A549 (cell line): ENCODE measurements around the gene PPP3CA. TPM values are rescaled to one million over a fixed set of nuclear protein-coding genes. Genes with fewer than 3 reads are reported as not detected.

Experiments used
- ATAC-seq, 2 experiments: fragments of 200-7000 bp in 1 of 2; fragments of >200 bp in 1 of 2; cut with Nextera tagmentation in 1 of 2; cut with Tn5 transposase in 1 of 2; 3 replicates each; pipeline versions ENCODE4 v1.8.0 to v1.9.1; 2018 to 2020; ENCODE audit warnings: mild to moderate bottlenecking in 1 of 2, moderate library complexity in 1 of 2
- CTCF ChIA-PET: fragments of 300-600 bp; sonication (Branson Sonifier 250); formaldehyde crosslinking; extraction: SDS; loops from one replicate; lab custom pipeline; 2021; ENCODE audit warnings: antibody characterized with exemption, inconsistent platforms; lab: Yijun Ruan, JAX
- POLR2A ChIA-PET: fragments of 350-600 bp; formaldehyde crosslinking; extraction: SDS; loops from one replicate; lab custom pipeline; 2021; ENCODE audit warnings: antibody characterized with exemption, inconsistent platforms; lab: Yijun Ruan, JAX
- DNase-seq, 2 experiments: peaks; one replicate each; pipeline versions ENCODE4 v3.0.0 to v3.0.0-alpha.2; 2011 to 2016; ENCODE audit warnings: low read depth in 1 of 2, low spot score in 1 of 2
- FAIRE-seq: peaks from 2 replicates; lab custom pipeline; 2011; peaks lifted over from hg19 to GRCh38; lab: Jason Lieb, UNC
- H3K27ac ChIP-seq, 2 experiments: fragments of >200 bp; sonication (Bioruptor Twin); formaldehyde crosslinking; 3 replicates each; pipeline ENCODE4 v1.5.1; 2016 to 2017
- H3K4me1 ChIP-seq: fragments of >200 bp; sonication (Bioruptor Twin); formaldehyde crosslinking; 3 replicates; pipeline ENCODE4 v1.6.1; 2016
- H3K4me2 ChIP-seq: fragments of >200 bp; sonication (Bioruptor Twin); formaldehyde crosslinking; 3 replicates; pipeline ENCODE4 v1.6.1; 2016
- H3K4me3 ChIP-seq: fragments of >200 bp; sonication (Bioruptor Twin); formaldehyde crosslinking; 3 replicates; pipeline ENCODE4 v1.5.1; 2016
- H3K9me3 ChIP-seq: fragments of >200 bp; sonication (Bioruptor Twin); formaldehyde crosslinking; 3 replicates; pipeline ENCODE4 v1.6.1; 2016
- CHD2 ChIP-seq: fragments of 150-350 bp; IDR thresholded peaks from 2 replicates; pipeline ENCODE4 v1.6.1; 2014; ENCODE audit warnings: low read length; ENCODE audit not compliant: partially characterized antibody
- EP300 ChIP-seq, 2 experiments: fragments of >200 bp; sonication (Bioruptor Twin); formaldehyde crosslinking; IDR thresholded peaks; 2 replicates in 1 of 2; 3 replicates in 1 of 2; pipeline ENCODE4 v1.6.1; 2016 to 2017
- FOSB ChIP-seq: fragments of 250-450 bp; sonication (Bioruptor Pico); IDR thresholded peaks from 2 replicates; pipeline ENCODE4 v1.5.0; 2020; ENCODE audit warnings: mild to moderate bottlenecking, moderate library complexity
- GATA3 ChIP-seq: IDR thresholded peaks from 2 replicates; pipeline ENCODE4 v1.6.1; 2012; ENCODE audit warnings: borderline replicate concordance
- HDAC2 ChIP-seq: fragments of 200-600 bp; sonication (generic); IDR thresholded peaks from 2 replicates; pipeline ENCODE4 v1.6.1; 2016
- KDM5A ChIP-seq: fragments of 200-600 bp; sonication (generic); IDR thresholded peaks from 2 replicates; pipeline ENCODE4 v1.6.1; 2016; ENCODE audit warnings: antibody characterized with exemption, mild to moderate bottlenecking
- RAD21 ChIP-seq, 2 experiments: fragments of >200 bp in 1 of 2; sonication (Bioruptor Twin) in 1 of 2; formaldehyde crosslinking in 1 of 2; IDR thresholded peaks in 1 of 2; conservative IDR thresholded peaks in 1 of 2; 2 replicates in 1 of 2; 3 replicates in 1 of 2; pipeline ENCODE4 v1.6.1; 2012 to 2018; ENCODE audit warnings: inconsistent platforms in 1 of 2
- RARB ChIP-seq: fragments of 250-450 bp; sonication (Bioruptor Pico); IDR thresholded peaks from 2 replicates; pipeline ENCODE4 v1.8.0; 2021; ENCODE audit warnings: mild to moderate bottlenecking, moderate library complexity
- RCOR1 ChIP-seq: fragments of 150-350 bp; IDR thresholded peaks from 2 replicates; pipeline ENCODE4 v1.6.1; 2014; ENCODE audit warnings: antibody characterized with exemption, low read length, low read depth
- RNF2 ChIP-seq: fragments of 200-600 bp; sonication (generic); IDR thresholded peaks from 2 replicates; pipeline ENCODE4 v1.6.1; 2016; ENCODE audit warnings: low read depth, mild to moderate bottlenecking, antibody characterized with exemption, moderate library complexity, borderline replicate concordance
- SMC3 ChIP-seq: fragments of >200 bp; sonication (Bioruptor Twin); formaldehyde crosslinking; IDR thresholded peaks from 3 replicates; pipeline ENCODE4 v1.6.1; 2018; ENCODE audit warnings: inconsistent platforms
- TFCP2L1 ChIP-seq: fragments of 250-450 bp; sonication (Bioruptor Pico); IDR thresholded peaks from 2 replicates; pipeline ENCODE4 v1.5.0; 2021; ENCODE audit warnings: mild to moderate bottlenecking
- ZC3H11A ChIP-seq: fragments of 450-650 bp; IDR thresholded peaks from 2 replicates; pipeline ENCODE4 v1.6.1; 2014; ENCODE audit warnings: antibody characterized with exemption, mild to moderate bottlenecking
- ZFP36 ChIP-seq: fragments of 450-650 bp; IDR thresholded peaks from 2 replicates; pipeline ENCODE4 v1.6.1; 2014; ENCODE audit warnings: borderline replicate concordance; ENCODE audit not compliant: partially characterized antibody
- WGBS: methylation state at CpG from one replicate; pipeline ENCODE4 v1.1.6; 2017; ENCODE audit errors: missing lambda C conversion rate; 5-methylcytosine and 5-hydroxymethylcytosine counted together
- polyA plus RNA-seq, 4 experiments: library from polyadenylated mRNA; depleted of rRNA in 3 of 4; stranded (reverse); fragments of >200 nt; fragmentation: RNase III in 1 of 4; extraction: RNeasy Plus Mini Kit Qiagen cat#74134 plus additional on column Dnase treatment in 1 of 4; gene quantifications; 2 replicates in 3 of 4; 3 replicates in 1 of 4; pipeline ENCODE4 v1.2.3, GENCODE V29; 2011 to 2017
- TF ChIP-seq, protein P1 (sequence below): fragments of >200 bp; sonication (Bioruptor Twin); formaldehyde crosslinking; IDR thresholded peaks from 3 replicates; pipeline ENCODE4 v1.5.1; 2016
- TF ChIP-seq, protein P2 (sequence below): fragments of >200 bp; sonication (Bioruptor Twin); formaldehyde crosslinking; IDR thresholded peaks from 2 replicates; pipeline ENCODE4 v1.6.1; 2016
- TF ChIP-seq, protein P3 (sequence below): fragments of >200 bp; sonication (Bioruptor Twin); formaldehyde crosslinking; IDR thresholded peaks from 3 replicates; pipeline ENCODE4 v1.6.1; 2016
- TF ChIP-seq, protein P4 (sequence below): fragments of 200-600 bp; sonication (generic); IDR thresholded peaks from 2 replicates; pipeline ENCODE4 v1.6.1; 2016; ENCODE audit warnings: antibody characterized with exemption, mild to moderate bottlenecking, moderate library complexity
- TF ChIP-seq, protein P5 (sequence below): fragments of 250-450 bp; sonication (Bioruptor Pico); IDR thresholded peaks from 2 replicates; pipeline ENCODE4 v1.5.0; 2021; ENCODE audit warnings: mild to moderate bottlenecking, moderate library complexity, borderline replicate concordance

PPP3CA gene
- polyA plus RNA-seq, 2 of the 4 experiments (the other 2 are of a cell fraction) = 21.4 to 42.4 TPM

DNA sequence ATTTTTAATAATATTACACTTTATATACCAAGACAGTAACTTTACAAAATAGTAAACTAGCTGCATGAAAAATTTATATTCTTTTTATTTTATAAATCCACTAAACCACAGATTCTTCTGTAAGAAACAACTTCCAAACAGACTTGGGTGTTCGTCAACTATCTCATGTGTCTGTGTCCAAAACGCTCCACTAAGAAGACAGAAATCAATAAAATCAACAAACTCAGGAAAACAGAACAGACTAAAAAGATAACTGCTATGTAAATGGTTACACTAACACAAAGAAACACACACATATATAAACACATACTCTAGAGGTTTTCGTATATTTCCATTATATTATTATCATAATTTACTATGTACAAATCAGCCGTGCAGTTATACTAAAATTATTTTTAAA lies 158.4 kb downstream of the PPP3CA start:
- DNase-seq (no peak), ATAC-seq (no peak), FAIRE-seq (no peak)
- Histone ChIP-seq H3K4me1 (peaks cover 91% of the 10 kb centered on the region), H3K27ac (peak overlapping the region in 1 of 2 experiments; percentile 70; a peak in 1 of 6 replicates), H3K9me3 (no peaks in the 10 kb centered on the region), H3K4me2 (peak overlapping the region; percentile 22; the same call in 2 of the 3 replicates), H3K4me3 (no peak overlapping the region)
- WGBS = 75% methylated on average over 4 of the region's 4 CpGs
- ChIA-PET CTCF (no interaction called here), POLR2A (interaction anchor here (0.7 to 1.0 kb wide), 2 partner anchors 19 to 159 kb away, joined by 3 read pairs; partner anchors contain the start of gene PPP3CA)
- no peak for TF ChIP-seq KDM5A
- TF ChIP-seq, protein P1, sequence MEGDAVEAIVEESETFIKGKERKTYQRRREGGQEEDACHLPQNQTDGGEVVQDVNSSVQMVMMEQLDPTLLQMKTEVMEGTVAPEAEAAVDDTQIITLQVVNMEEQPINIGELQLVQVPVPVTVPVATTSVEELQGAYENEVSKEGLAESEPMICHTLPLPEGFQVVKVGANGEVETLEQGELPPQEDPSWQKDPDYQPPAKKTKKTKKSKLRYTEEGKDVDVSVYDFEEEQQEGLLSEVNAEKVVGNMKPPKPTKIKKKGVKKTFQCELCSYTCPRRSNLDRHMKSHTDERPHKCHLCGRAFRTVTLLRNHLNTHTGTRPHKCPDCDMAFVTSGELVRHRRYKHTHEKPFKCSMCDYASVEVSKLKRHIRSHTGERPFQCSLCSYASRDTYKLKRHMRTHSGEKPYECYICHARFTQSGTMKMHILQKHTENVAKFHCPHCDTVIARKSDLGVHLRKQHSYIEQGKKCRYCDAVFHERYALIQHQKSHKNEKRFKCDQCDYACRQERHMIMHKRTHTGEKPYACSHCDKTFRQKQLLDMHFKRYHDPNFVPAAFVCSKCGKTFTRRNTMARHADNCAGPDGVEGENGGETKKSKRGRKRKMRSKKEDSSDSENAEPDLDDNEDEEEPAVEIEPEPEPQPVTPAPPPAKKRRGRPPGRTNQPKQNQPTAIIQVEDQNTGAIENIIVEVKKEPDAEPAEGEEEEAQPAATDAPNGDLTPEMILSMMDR = no peak
- TF ChIP-seq, protein P2, sequence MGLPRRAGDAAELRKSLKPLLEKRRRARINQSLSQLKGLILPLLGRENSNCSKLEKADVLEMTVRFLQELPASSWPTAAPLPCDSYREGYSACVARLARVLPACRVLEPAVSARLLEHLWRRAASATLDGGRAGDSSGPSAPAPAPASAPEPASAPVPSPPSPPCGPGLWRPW = no peak
- no peak for TF ChIP-seq ZC3H11A
- TF ChIP-seq, protein P3, sequence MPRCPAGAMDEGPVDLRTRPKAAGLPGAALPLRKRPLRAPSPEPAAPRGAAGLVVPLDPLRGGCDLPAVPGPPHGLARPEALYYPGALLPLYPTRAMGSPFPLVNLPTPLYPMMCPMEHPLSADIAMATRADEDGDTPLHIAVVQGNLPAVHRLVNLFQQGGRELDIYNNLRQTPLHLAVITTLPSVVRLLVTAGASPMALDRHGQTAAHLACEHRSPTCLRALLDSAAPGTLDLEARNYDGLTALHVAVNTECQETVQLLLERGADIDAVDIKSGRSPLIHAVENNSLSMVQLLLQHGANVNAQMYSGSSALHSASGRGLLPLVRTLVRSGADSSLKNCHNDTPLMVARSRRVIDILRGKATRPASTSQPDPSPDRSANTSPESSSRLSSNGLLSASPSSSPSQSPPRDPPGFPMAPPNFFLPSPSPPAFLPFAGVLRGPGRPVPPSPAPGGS = no peak
- TF ChIP-seq, protein P4, sequence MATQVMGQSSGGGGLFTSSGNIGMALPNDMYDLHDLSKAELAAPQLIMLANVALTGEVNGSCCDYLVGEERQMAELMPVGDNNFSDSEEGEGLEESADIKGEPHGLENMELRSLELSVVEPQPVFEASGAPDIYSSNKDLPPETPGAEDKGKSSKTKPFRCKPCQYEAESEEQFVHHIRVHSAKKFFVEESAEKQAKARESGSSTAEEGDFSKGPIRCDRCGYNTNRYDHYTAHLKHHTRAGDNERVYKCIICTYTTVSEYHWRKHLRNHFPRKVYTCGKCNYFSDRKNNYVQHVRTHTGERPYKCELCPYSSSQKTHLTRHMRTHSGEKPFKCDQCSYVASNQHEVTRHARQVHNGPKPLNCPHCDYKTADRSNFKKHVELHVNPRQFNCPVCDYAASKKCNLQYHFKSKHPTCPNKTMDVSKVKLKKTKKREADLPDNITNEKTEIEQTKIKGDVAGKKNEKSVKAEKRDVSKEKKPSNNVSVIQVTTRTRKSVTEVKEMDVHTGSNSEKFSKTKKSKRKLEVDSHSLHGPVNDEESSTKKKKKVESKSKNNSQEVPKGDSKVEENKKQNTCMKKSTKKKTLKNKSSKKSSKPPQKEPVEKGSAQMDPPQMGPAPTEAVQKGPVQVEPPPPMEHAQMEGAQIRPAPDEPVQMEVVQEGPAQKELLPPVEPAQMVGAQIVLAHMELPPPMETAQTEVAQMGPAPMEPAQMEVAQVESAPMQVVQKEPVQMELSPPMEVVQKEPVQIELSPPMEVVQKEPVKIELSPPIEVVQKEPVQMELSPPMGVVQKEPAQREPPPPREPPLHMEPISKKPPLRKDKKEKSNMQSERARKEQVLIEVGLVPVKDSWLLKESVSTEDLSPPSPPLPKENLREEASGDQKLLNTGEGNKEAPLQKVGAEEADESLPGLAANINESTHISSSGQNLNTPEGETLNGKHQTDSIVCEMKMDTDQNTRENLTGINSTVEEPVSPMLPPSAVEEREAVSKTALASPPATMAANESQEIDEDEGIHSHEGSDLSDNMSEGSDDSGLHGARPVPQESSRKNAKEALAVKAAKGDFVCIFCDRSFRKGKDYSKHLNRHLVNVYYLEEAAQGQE = no peak
- TF ChIP-seq RCOR1 = no peak
- TF ChIP-seq CHD2 = no peak
- no peak for TF ChIP-seq TFCP2L1
- TF ChIP-seq, protein P5, sequence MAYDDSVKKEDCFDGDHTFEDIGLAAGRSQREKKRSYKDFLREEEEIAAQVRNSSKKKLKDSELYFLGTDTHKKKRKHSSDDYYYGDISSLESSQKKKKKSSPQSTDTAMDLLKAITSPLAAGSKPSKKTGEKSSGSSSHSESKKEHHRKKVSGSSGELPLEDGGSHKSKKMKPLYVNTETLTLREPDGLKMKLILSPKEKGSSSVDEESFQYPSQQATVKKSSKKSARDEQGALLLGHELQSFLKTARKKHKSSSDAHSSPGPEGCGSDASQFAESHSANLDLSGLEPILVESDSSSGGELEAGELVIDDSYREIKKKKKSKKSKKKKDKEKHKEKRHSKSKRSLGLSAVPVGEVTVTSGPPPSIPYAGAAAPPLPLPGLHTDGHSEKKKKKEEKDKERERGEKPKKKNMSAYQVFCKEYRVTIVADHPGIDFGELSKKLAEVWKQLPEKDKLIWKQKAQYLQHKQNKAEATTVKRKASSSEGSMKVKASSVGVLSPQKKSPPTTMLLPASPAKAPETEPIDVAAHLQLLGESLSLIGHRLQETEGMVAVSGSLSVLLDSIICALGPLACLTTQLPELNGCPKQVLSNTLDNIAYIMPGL (CRISPR knock-in tag) = no peak
- no peak for TF ChIP-seq ZFP36
- no peak for TF ChIP-seq RARB
- no peak for TF ChIP-seq GATA3
- TF ChIP-seq HDAC2 = no peak
- no peak for TF ChIP-seq RNF2
- no peak for TF ChIP-seq FOSB (CRISPR knock-in tag)

DNA sequence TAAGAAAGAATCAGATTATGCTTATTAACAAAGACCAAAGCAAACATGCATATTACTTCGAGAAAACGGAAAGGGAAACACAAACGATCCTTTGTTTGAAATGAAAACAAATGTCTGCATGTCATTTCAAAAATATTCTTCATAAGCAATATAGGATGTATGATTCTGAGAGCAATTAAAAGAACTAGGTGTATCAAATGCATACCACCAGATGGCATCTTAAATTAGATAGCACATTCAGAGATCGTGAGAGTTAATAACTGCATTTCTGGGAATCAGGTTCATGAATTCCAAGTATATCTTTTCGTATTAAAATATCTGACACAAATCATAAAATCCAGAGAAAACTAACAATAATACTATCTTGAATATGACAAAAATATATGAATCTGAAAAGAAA lies 159.5 kb downstream of the PPP3CA start:
- ATAC-seq (no peak), DNase-seq (peak in 1 of 2 experiments; percentile 20)
- POLR2A ChIA-PET = no interaction called here
- H3K4me3 ChIP-seq = no peak overlapping the region
- TF ChIP-seq EP300 (IDR thresholded peaks at IDR 0.05) (no peak), RAD21 (conservative IDR thresholded peaks at IDR 0.05 in 1 of 2, IDR thresholded peaks at IDR 0.05 in 1 of 2) (peak; percentile 44 to 54), SMC3 (peak; percentile 69)
- TF ChIP-seq, protein P3 = no peak
- TF ChIP-seq, protein P1 = peak; percentile 45
- TF ChIP-seq, all 56 proteins: peak for 3
- no peak for FAIRE-seq
- WGBS = 10% methylated on average over 5 of the region's 5 CpGs
- Histone ChIP-seq H3K4me1 (peaks cover 91% of the 10 kb centered on the region), H3K27ac (peak overlapping the region; percentile 6 to 37; a peak in 3 of 6 replicates), H3K4me2 (peak overlapping the region; percentile 34), H3K9me3 (no peaks in the 10 kb centered on the region)
- CTCF ChIA-PET = interaction anchor here (0.8 to 3.2 kb wide), 2 partner anchors 19 to 148 kb away, joined by 3 to 13 read pairs; no protein-coding TSS in a partner anchor
